ENCODE results near the gene PIAS1. TPM values are rescaled to one million over a fixed set of nuclear protein-coding genes. Genes with fewer than 3 reads are reported as not detected.
A peak's percentile ranks its signal among the peaks of the same experiment; 100 is the strongest.
"Not testable (repeated sequence)": the region's sequence is repeated elsewhere in the genome, so short reads cannot be mapped to it uniquely, and the experiment has no call there.

PIAS1 gene
- total RNA-seq: 10 to 100 TPM; 31.6 to 70.9 (median 40.3) TPM

DNA sequence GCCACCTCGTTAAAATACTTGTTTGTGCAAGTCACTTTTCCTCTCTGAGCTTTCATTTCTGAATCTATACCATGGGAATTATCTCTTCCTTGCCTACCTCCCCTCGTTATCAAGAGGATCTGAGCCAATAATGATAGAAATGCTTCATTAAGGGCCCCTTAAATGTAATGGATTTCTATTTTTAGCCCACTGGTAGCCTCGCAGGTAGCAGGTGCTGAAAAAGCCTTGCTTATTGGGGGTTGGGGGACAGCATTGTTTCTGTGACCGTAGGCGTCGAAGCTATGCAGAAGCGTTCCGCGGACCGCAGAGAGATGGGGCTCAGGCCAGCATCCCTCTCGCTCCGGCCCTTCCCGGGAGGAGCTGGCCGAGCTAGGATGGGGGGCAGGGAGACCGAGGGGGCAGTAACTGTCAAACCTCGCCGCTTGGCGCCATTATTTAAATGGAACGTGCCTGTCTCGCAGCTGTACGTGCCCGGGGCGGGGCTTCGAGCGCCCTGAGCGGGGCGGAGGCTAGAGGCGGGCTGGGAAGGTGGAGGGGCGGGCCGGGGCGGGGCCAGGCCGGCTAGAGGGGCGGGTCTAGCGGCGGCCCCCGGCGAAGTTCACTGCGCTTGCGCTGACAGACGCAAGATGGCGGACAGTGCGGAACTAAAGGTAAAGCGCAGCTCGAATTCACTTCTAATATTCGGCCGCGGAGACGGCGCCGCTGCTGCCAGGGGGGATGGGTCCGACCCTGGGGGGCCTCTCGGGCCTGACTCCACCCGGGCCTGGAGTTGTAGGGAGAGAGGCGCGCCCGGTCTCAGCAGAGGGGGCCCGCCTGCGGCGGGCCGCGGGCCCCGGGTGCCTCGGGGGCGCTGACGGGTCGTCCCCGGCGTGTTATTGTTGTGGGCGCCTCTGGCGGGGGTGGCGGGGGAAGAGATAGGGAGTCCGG lies at the start of gene PIAS1:
Gene PIAS1, plus strand, starts transcription at position 615 of the 927 bp plus-strand sequence. Its CDS starts 12 bp downstream, at position 627.
- TF ChIP-seq, protein P1, sequence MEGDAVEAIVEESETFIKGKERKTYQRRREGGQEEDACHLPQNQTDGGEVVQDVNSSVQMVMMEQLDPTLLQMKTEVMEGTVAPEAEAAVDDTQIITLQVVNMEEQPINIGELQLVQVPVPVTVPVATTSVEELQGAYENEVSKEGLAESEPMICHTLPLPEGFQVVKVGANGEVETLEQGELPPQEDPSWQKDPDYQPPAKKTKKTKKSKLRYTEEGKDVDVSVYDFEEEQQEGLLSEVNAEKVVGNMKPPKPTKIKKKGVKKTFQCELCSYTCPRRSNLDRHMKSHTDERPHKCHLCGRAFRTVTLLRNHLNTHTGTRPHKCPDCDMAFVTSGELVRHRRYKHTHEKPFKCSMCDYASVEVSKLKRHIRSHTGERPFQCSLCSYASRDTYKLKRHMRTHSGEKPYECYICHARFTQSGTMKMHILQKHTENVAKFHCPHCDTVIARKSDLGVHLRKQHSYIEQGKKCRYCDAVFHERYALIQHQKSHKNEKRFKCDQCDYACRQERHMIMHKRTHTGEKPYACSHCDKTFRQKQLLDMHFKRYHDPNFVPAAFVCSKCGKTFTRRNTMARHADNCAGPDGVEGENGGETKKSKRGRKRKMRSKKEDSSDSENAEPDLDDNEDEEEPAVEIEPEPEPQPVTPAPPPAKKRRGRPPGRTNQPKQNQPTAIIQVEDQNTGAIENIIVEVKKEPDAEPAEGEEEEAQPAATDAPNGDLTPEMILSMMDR (IDR thresholded peaks at IDR 0.05): no peak
- ATAC-seq (ENCODE audit: low FRiP score): peak; percentile 96

DNA sequence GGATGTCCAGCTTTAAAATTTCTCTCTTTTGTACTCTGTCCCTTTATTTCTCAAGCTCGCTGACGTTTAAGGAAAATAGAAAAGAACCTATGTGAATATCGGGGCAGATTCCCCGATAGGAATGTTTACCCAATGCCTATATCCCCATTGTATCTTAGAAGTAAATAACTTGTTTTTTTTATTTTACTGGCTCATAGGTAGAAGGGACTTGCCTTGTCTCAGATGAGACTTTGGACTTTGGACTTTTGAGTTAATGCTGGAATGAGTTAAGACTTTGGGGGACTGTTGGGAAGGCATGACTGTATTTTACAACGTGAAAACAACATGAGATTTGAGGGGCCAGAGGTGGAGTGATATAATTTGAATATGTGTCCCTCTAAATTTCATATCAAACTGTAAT lies 46.5 kb upstream of the PIAS1 start:
- DNase-seq (ENCODE audit: low spot score); ATAC-seq (ENCODE audit: low FRiP score): not testable (repeated sequence)

More for the DNA sequence above, at the start of gene PIAS1:
- DNase-seq (ENCODE audit: low spot score): peak; percentile 69

DNA sequence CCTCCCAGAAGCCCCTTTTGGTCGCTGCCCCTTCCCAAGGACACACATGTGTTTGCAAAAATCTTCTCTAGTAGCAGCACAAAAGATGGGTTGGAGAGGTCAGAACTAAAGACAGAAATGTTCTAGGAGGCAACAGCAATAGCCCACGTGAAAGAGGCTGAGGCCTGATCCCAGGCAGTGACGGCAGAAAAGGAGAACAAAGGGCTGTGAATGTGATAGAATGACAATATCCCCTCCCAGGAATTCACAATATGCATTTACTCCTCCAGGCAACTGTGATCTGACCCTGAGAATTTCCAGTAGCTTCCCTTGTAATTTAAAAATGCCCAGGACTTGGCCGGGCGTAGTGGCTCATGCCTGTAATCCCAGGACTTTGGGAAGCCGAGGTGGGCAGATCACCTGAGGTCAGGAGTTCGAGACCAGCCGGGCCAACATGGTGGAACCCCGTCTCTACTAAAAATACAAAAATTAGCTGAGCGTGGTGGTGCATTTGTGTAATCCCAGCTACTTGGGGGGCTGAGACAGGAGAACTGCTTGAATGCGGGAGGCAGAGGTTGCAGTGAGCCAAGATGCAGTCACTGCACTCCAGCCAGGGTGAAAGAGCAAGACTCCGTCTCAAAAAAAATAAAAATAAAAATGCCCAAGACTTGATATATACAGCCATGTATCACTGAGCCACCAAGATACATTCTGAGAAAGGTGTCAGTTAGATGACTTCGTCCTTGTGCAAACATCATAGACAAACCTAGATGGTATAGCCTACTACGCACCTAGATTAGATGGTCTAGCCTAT lies 43.6 kb upstream of the PIAS1 start:
- TF ChIP-seq, protein P1 (IDR thresholded peaks at IDR 0.05): no peak
- ATAC-seq (ENCODE audit: low FRiP score) (no peak), DNase-seq (ENCODE audit: low spot score) (no peak)

DNA sequence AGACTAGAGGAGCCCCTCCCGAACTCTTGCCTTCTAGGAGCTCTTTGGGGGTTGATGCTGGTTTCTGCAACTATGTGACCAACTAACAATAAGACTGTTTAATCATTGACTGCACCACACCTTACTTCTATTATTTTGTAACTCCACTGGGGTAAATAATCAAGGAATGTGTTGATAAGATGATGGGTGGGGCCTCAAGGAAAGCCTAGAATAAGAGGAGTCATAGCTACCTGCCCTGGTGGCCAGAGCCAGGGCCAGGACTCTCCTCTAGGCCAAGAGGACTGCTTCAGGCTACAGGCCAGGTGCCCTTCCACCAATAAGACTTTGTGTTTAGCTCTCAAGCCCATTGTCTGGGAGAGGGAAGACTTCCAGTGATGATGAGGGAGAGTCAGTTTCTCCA lies 41.2 kb upstream of the PIAS1 start:
- TF ChIP-seq, protein P1 (IDR thresholded peaks at IDR 0.05): no peak
- ATAC-seq (ENCODE audit: low FRiP score) (no peak), DNase-seq (ENCODE audit: low spot score) (no peak)

DNA sequence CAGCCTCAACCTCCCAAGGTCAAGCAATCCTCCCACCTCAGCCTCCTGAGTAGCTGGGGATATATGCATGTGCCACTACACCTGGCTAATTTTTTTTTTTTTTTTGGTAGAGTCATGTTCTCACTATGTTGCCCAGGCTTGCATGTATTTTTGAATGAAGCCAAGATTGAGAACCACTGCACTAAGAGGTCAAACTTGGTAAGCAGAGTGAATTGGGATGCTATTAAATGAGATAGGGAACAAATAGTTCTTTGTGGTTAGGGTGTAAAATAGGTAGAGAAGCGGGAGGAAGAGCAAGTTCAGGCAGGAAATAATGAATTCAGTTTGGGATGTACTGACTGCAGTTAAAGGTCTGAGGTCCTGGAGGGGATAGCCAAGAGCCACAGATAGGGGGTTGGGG lies 39.9 kb upstream of the PIAS1 start:
- DNase-seq (ENCODE audit: low spot score): no peak
- TF ChIP-seq, protein P1 (IDR thresholded peaks at IDR 0.05): no peak
- ATAC-seq (ENCODE audit: low FRiP score): no peak

DNA sequence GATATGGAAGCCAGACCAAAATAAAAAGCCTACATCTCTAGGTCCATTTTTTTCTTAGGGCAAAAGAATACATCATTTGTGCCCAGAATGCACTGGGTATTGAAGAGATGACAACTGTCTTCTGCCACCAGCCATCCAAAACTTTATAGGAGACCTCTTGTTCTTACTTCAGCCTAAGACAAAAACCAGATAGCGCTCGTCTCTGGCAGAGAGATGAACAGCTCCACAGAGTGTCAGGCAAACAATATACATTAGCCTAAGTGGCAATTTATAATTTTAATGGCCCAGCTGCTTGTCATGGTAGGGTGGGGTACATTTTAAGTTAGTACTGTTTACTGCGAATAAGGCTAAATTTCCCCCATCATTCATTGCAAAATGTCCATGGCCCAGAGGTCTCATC lies 38.9 kb upstream of the PIAS1 start:
- ATAC-seq (ENCODE audit: low FRiP score) (no peak), DNase-seq (ENCODE audit: low spot score) (no peak)
- TF ChIP-seq, protein P1 (IDR thresholded peaks at IDR 0.05): no peak

DNA sequence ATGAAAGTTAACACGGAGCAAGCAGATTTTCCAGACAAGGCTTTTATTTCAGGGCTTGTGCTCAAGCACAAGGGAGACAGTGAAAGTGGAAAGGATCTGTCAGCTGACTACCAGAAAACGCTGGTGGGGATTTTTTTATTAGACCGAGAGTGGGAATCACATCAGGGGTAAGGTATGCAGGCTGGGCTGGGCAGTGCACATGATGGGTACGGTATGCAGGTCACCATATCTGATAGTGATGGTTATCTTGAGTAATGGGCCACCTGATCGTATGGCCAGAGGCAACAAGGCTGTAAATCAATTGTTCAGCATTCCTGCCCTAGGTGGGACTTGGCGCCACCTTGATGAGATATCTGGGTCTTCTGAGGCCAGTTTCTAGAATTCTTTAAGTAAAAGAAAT lies 36.9 kb upstream of the PIAS1 start:
- ATAC-seq (ENCODE audit: low FRiP score): no peak
- DNase-seq (ENCODE audit: low spot score): no peak
- TF ChIP-seq, protein P1 (IDR thresholded peaks at IDR 0.05): no peak

Measured in omental fat pad (tissue), 4 donors.